ENCODE measurements around the gene ZNF668. TPM values are rescaled to one million over a fixed set of nuclear protein-coding genes. Genes with fewer than 3 reads are reported as not detected.

The ZNF668 gene
- total RNA-seq, 1 experiment from 2014 or later = 16.8 TPM

DNA sequence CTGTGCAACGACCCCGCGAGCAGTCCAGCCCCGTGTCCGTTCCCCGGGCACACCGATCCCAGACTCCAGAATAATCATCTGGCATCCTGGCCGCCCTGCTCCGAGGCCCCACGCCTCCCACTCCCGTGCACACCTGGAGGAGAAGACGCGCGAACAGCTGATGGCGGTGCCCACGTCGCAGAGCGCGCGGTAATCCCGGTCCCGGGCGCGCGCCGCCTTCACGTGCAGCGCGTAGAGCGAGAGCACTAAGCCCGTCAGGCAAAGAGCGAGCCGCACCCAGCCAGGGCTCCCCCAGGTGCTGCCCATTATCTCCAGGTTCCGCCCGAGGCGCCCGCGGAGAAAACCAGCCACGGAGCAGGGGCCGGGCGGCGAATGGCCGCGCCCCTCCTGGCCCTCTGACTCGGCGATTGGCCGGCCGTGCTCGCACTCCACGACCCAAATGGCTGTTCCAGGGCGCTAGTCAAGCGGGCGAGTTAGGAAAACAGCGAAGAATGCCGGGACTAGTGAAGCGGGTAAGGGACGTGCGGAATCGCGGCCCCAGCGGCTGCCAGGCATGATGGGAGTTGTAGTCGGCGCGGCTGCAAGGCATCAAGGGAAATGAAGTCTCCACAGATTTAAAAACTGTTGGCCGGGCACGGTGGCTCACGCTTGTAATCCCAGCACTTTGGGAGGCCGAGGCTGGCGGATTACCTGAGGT lies 20.5 kb upstream of the ZNF668 start, which contains the start of gene VKORC1:
VKORC1 (minus strand) TSS at position 374 of the 697 bp plus-strand sequence; CDS start at position 306, 68 bp downstream.
- no peaks in the 10 kb centered on the region for H3K27me3 ChIP-seq (ENCODE audit: insufficient read depth, low read length)
- peak; percentile 92 for ATAC-seq
- peaks cover 36% of the 10 kb centered on the region for H3K79me2 ChIP-seq (ENCODE audit: insufficient read depth, low read length)
- peak; percentile 97 for DNase-seq (ENCODE audit: low read depth, low spot score)
- peak within 1 kb of the TSS; percentile 52 for H2AFZ ChIP-seq (ENCODE audit: low read depth, low read length, poor library complexity, severe bottlenecking)
- intact Hi-C loops (cut with micrococcal nuclease) = loop anchor here (1.0 to 10.0 kb wide), 4 partner anchors 21 to 140 kb away; partner anchors contain the start of gene SETD1A
- H3K4me2 ChIP-seq (ENCODE audit: low read length) = peak within 1 kb of the TSS; percentile 99
- ChIA-PET RAD21 (ENCODE audit: low non-redundant PET in 1 of 2, low total read pairs in 2 of 2, uncharacterized antibody in 2 of 2, unreplicated experiment in 2 of 2) (interaction anchor here in 1 of 2 experiments (1.2 to 1.4 kb wide), 2 partner anchors 23 to 109 kb away, joined by 3 to 5 read pairs; partner anchors contain the start of genes HSD3B7 and KAT8), POLR2A (interaction anchor here (1.0 to 4.7 kb wide), 3 partner anchors 23 to 40 kb away, joined by 3 to 17 read pairs (median 8); partner anchors contain the start of gene KAT8), CTCF (interaction anchor here (0.7 to 1.8 kb wide), 3 partner anchors 10 to 109 kb away, joined by 3 to 24 read pairs (median 7); partner anchors contain the start of genes HSD3B7 and KAT8)
- peak within 1 kb of the TSS; percentile 88 to 98 for H3K4me3 ChIP-seq (replicated peaks in 1 of 2; ENCODE audit: low read depth in 1 of 2, low read length in 2 of 2)
- peak within 1 kb of the TSS; percentile 85 for H3K27ac ChIP-seq (ENCODE audit: low read depth, low read length)
- BruUV-seq (replicated peaks) = no TSS peak
- H3K9ac ChIP-seq (ENCODE audit: low read length) = peak within 1 kb of the TSS; percentile 91
- H3K4me1 ChIP-seq (ENCODE audit: control insufficient read depth in 1 of 2, insufficient read depth in 2 of 2, low read length in 2 of 2) = peaks cover 13 to 27% of the 10 kb centered on the region in 2 experiments
- H4K20me1 ChIP-seq (ENCODE audit: insufficient read depth) = no peaks in the 10 kb centered on the region
- H3K9me2 ChIP-seq (ENCODE audit: insufficient read depth) = no peaks in the 10 kb centered on the region
- peaks cover 0 to 8% of the 10 kb centered on the region in 2 experiments; a peak in 3 of 4 replicates for H3K36me3 ChIP-seq (ENCODE audit: control insufficient read depth in 1 of 2, insufficient read depth in 2 of 2, low read length in 2 of 2)
- no peaks in the 10 kb centered on the region for H3K9me3 ChIP-seq (ENCODE audit: control insufficient read depth in 1 of 2, insufficient read depth in 1 of 2, low read depth in 1 of 2, low read length in 2 of 2)
- TF ChIP-seq EZH2phosphoT487 (IDR thresholded peaks at IDR 0.05; ENCODE audit: borderline replicate concordance) (no peak), JUND (IDR thresholded peaks at IDR 0.05) (no peak), SP1 (IDR thresholded peaks at IDR 0.05; ENCODE audit: low read depth) (peak; percentile 64; the same call in 1 of the 2 replicates), POLR2AphosphoS5 (IDR thresholded peaks at IDR 0.05; ENCODE audit: low read depth, low read length) (peak; percentile 75), ELF1 (IDR thresholded peaks at IDR 0.05; ENCODE audit: borderline replicate concordance, low read depth) (no peak; the same call in 1 of the 2 replicates), SRF (IDR thresholded peaks at IDR 0.05; ENCODE audit: low read depth) (no peak), RAD21 (IDR thresholded peaks at IDR 0.05; ENCODE audit: low read depth) (no peak), POLR2A (IDR thresholded peaks at IDR 0.05; ENCODE audit: borderline replicate concordance, extremely low read depth, insufficient read depth, insufficient read length) (peak; percentile 58), CBX3 (IDR thresholded peaks at IDR 0.05; ENCODE audit: low read depth) (no peak), ZNF274 (IDR thresholded peaks at IDR 0.05; ENCODE audit: low read depth, low read length) (no peak), EGR1 (IDR thresholded peaks at IDR 0.05; ENCODE audit: low read depth) (no peak), YY1 (IDR thresholded peaks at IDR 0.05; ENCODE audit: extremely low read depth, insufficient replicate concordance, low read depth, low read length) (peak; percentile 60), TCF7L2 (IDR thresholded peaks at IDR 0.05; ENCODE audit: borderline replicate concordance, extremely low read depth, insufficient read depth, insufficient read length) (no peak), FOSL1 (IDR thresholded peaks at IDR 0.05; ENCODE audit: low read depth) (no peak), SIN3A (IDR thresholded peaks at IDR 0.05; ENCODE audit: low read depth) (peak; percentile 59), ZFX (IDR thresholded peaks at IDR 0.05) (no peak), EZH2 (IDR thresholded peaks at IDR 0.05) (no peak)
- TF ChIP-seq, protein P1, sequence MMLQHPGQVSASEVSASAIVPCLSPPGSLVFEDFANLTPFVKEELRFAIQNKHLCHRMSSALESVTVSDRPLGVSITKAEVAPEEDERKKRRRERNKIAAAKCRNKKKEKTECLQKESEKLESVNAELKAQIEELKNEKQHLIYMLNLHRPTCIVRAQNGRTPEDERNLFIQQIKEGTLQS (IDR thresholded peaks at IDR 0.05) = no peak
- TF ChIP-seq, protein P2, sequence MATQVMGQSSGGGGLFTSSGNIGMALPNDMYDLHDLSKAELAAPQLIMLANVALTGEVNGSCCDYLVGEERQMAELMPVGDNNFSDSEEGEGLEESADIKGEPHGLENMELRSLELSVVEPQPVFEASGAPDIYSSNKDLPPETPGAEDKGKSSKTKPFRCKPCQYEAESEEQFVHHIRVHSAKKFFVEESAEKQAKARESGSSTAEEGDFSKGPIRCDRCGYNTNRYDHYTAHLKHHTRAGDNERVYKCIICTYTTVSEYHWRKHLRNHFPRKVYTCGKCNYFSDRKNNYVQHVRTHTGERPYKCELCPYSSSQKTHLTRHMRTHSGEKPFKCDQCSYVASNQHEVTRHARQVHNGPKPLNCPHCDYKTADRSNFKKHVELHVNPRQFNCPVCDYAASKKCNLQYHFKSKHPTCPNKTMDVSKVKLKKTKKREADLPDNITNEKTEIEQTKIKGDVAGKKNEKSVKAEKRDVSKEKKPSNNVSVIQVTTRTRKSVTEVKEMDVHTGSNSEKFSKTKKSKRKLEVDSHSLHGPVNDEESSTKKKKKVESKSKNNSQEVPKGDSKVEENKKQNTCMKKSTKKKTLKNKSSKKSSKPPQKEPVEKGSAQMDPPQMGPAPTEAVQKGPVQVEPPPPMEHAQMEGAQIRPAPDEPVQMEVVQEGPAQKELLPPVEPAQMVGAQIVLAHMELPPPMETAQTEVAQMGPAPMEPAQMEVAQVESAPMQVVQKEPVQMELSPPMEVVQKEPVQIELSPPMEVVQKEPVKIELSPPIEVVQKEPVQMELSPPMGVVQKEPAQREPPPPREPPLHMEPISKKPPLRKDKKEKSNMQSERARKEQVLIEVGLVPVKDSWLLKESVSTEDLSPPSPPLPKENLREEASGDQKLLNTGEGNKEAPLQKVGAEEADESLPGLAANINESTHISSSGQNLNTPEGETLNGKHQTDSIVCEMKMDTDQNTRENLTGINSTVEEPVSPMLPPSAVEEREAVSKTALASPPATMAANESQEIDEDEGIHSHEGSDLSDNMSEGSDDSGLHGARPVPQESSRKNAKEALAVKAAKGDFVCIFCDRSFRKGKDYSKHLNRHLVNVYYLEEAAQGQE (IDR thresholded peaks at IDR 0.05; ENCODE audit: low read depth) = no peak
- TF ChIP-seq, protein P3, sequence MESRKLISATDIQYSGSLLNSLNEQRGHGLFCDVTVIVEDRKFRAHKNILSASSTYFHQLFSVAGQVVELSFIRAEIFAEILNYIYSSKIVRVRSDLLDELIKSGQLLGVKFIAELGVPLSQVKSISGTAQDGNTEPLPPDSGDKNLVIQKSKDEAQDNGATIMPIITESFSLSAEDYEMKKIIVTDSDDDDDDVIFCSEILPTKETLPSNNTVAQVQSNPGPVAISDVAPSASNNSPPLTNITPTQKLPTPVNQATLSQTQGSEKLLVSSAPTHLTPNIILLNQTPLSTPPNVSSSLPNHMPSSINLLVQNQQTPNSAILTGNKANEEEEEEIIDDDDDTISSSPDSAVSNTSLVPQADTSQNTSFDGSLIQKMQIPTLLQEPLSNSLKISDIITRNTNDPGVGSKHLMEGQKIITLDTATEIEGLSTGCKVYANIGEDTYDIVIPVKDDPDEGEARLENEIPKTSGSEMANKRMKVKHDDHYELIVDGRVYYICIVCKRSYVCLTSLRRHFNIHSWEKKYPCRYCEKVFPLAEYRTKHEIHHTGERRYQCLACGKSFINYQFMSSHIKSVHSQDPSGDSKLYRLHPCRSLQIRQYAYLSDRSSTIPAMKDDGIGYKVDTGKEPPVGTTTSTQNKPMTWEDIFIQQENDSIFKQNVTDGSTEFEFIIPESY (IDR thresholded peaks at IDR 0.05; ENCODE audit: extremely low read depth, insufficient replicate concordance, low read length) = no peak
